HepG2 (cell line): ENCODE data around the gene WDR26.

ENCODE experiments used
- ATF1 ChIP-seq: IDR thresholded peaks from 2 replicates; pipeline ENCODE4 v1.6.1; 2016; ENCODE audit warnings: mild to moderate bottlenecking, control low read depth
- CENPX ChIP-seq: sonication (generic); formaldehyde crosslinking; IDR thresholded peaks from 2 replicates; pipeline ENCODE4 v1.9.0; 2021; ENCODE audit warnings: mild to moderate bottlenecking, missing genetic modification reagents, moderate library complexity
- CTCF ChIP-seq: sonication (generic); formaldehyde crosslinking; IDR thresholded peaks from 2 replicates; pipeline ENCODE4 v1.5.0; 2020; ENCODE audit warnings: mild to moderate bottlenecking, missing genetic modification reagents, moderate library complexity
- ELK4 ChIP-seq: sonication (generic); formaldehyde crosslinking; IDR thresholded peaks from 2 replicates; pipeline ENCODE4 v1.9.0; 2021; ENCODE audit warnings: missing genetic modification reagents, borderline replicate concordance
- FOXA1 ChIP-seq, 2 experiments: fragments of 450-650 bp in 1 of 2; sonication (generic) in 1 of 2; formaldehyde crosslinking in 1 of 2; IDR thresholded peaks; 2 replicates each; pipeline versions ENCODE4 v1.4.0 to v1.6.1; 2016 to 2020; ENCODE audit warnings: missing genetic modification reagents in 1 of 2
- FOXK1 ChIP-seq: sonication (generic); formaldehyde crosslinking; IDR thresholded peaks from 2 replicates; pipeline ENCODE4 v1.4.0; 2020; ENCODE audit warnings: low read depth, missing genetic modification reagents, borderline replicate concordance
- ISX ChIP-seq: sonication (generic); formaldehyde crosslinking; conservative IDR thresholded peaks from 2 replicates; pipeline ENCODE4 v1.5.0; 2020; ENCODE audit warnings: missing genetic modification reagents
- KAT7 ChIP-seq: IDR thresholded peaks from 2 replicates; pipeline ENCODE4 v1.6.1; 2018; ENCODE audit warnings: borderline replicate concordance, missing compliant biosample characterization
- REPIN1 ChIP-seq: sonication (generic); formaldehyde crosslinking; IDR thresholded peaks from 2 replicates; pipeline ENCODE4 v1.8.0; 2022; ENCODE audit warnings: missing genetic modification reagents, low read depth, mild to moderate bottlenecking, borderline replicate concordance
- TBL1XR1 ChIP-seq: fragments of 150-350 bp; IDR thresholded peaks from 2 replicates; pipeline ENCODE4 v1.6.1; 2014; ENCODE audit warnings: borderline replicate concordance, low read length; ENCODE audit not compliant: partially characterized antibody
- WIZ ChIP-seq: sonication (generic); formaldehyde crosslinking; IDR thresholded peaks from 2 replicates; pipeline ENCODE4 v1.5.1; 2020; ENCODE audit warnings: mild to moderate bottlenecking, missing genetic modification reagents
- ZBTB1 ChIP-seq: sonication (generic); formaldehyde crosslinking; IDR thresholded peaks from 2 replicates; pipeline ENCODE4 v1.4.0; 2020; ENCODE audit warnings: missing genetic modification reagents, borderline replicate concordance
- ZBTB37 ChIP-seq: sonication (generic); formaldehyde crosslinking; IDR thresholded peaks from 2 replicates; pipeline ENCODE4 v1.4.0; 2020; ENCODE audit warnings: mild to moderate bottlenecking, missing genetic modification reagents
- ZSCAN31 ChIP-seq: sonication (generic); formaldehyde crosslinking; IDR thresholded peaks from 2 replicates; pipeline ENCODE4 v1.5.0; 2020; ENCODE audit warnings: low read depth, mild to moderate bottlenecking, missing genetic modification reagents

- no peak for TF ChIP-seq ZSCAN31
- no peak for TF ChIP-seq FOXA1 (IDR thresholded peaks at IDR 0.05)
- TF ChIP-seq FOXA1 (CRISPR knock-in tag; IDR thresholded peaks at IDR 0.05), result no peak
- TF ChIP-seq CTCF (CRISPR knock-in tag), result no peak
- no peak for TF ChIP-seq ATF1 (CRISPR knock-in tag)
- TF ChIP-seq FOXK1, result no peak
- no peak for TF ChIP-seq CENPX (CRISPR knock-in tag)
- TF ChIP-seq ELK4, result no peak
- TF ChIP-seq ZBTB1 (CRISPR knock-in tag), result no peak
- no peak for TF ChIP-seq ISX (CRISPR knock-in tag)
- no peak for TF ChIP-seq TBL1XR1
- TF ChIP-seq KAT7 (CRISPR knock-in tag), result no peak
- no peak for TF ChIP-seq WIZ (CRISPR knock-in tag)
- no peak for TF ChIP-seq REPIN1 (CRISPR knock-in tag)
- TF ChIP-seq ZBTB37 (CRISPR knock-in tag), result no peak
Measured at GRCh38 chr1:224348137-224348536, 86.5 kb downstream of the WDR26 start.
